SK-N-MC (cell line): ENCODE data around the gene MBD3L3.

Experiments
- EZH2 ChIP-seq: fragments of 200-600 bp; sonication (generic); IDR thresholded peaks from one replicate; pipeline ENCODE4 v1.6.1; 2017; ENCODE audit warnings: antibody characterized with exemption
- FOXP2 ChIP-seq: optimal IDR thresholded peaks from 2 replicates; pipeline ENCODE3; 2011; ENCODE audit warnings: mild to moderate bottlenecking, moderate library complexity; ENCODE audit not compliant: insufficient read depth; ENCODE audit errors: extremely low read length, control extremely low read depth
- POLR2AphosphoS5 ChIP-seq: IDR thresholded peaks from 2 replicates; pipeline ENCODE4 v1.6.1; 2012; ENCODE audit warnings: mild to moderate bottlenecking, low read depth, low read length, borderline replicate concordance

DNA sequence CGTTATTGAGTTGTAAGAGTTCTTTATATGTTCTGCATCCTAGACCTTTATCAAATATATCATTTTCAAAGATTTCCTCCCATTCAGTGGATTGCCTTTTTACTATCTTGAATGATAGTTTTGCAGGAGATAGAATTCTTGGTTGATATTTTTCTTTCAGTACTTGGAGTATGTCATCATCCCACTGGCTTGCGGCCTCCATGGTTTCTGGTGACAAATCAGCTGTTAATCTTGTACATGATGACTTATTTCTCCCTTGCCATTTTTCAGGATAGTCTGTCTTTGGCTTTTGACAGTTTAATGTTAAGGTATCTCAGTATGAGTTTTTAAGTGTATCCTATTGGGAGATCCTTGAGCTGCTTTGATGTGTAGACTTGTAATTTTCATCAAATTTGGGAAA, 19.5 kb upstream of the MBD3L3 start:
- TF ChIP-seq POLR2AphosphoS5 (no peak), EZH2 (no peak), FOXP2 (no peak)
